ENCODE measurements around the gene SRBD1. TPM values are rescaled to one million over a fixed set of nuclear protein-coding genes. Genes with fewer than 3 reads are reported as not detected.
A peak's percentile ranks its signal among the peaks of the same experiment; 100 is the strongest.

SRBD1 gene
- total RNA-seq, 1 experiment from 2014 or later, result 19.7 TPM

- DNase-seq (ENCODE audit: low read depth), result no peak
Measured at GRCh38 chr2:45545943-45546342, 65.1 kb downstream of the SRBD1 start.

- no peak for DNase-seq (ENCODE audit: low read depth)
Measured at GRCh38 chr2:45543257-45543656, 67.8 kb downstream of the SRBD1 start.

GRCh38 chr2:45542013-45542412, 69.1 kb downstream of the SRBD1 start:
- DNase-seq (ENCODE audit: low read depth), result no peak

GRCh38 chr2:45541450-45541849, 69.6 kb downstream of the SRBD1 start:
- DNase-seq (ENCODE audit: low read depth), result no peak

GRCh38 chr2:45540942-45541341, 70.1 kb downstream of the SRBD1 start:
- DNase-seq (ENCODE audit: low read depth), result no peak

GRCh38 chr2:45533771-45534170, 77.3 kb downstream of the SRBD1 start:
- DNase-seq (ENCODE audit: low read depth), result no peak

- DNase-seq (ENCODE audit: low read depth), result no peak
Measured at GRCh38 chr2:45532181-45532580, 78.9 kb downstream of the SRBD1 start.

- no peak for DNase-seq (ENCODE audit: low read depth)
Measured at GRCh38 chr2:45524016-45524415, 87.1 kb downstream of the SRBD1 start.

- no peak for DNase-seq (ENCODE audit: low read depth)
Measured at GRCh38 chr2:45518546-45518945, 92.5 kb downstream of the SRBD1 start.

- DNase-seq (ENCODE audit: low read depth), result no peak
Measured at GRCh38 chr2:45510701-45511420, 100.2 kb downstream of the SRBD1 start.

- DNase-seq (ENCODE audit: low read depth), result no peak
Measured at GRCh38 chr2:45506756-45507155, 104.3 kb downstream of the SRBD1 start.

GRCh38 chr2:45505138-45505537, 105.9 kb downstream of the SRBD1 start:
- no peak for DNase-seq (ENCODE audit: low read depth)

- no peak for DNase-seq (ENCODE audit: low read depth)
Measured at GRCh38 chr2:45498661-45499550, 112.2 kb downstream of the SRBD1 start.

GRCh38 chr2:45497355-45497754, 113.7 kb downstream of the SRBD1 start:
- DNase-seq (ENCODE audit: low read depth), result no peak

GRCh38 chr2:45496869-45497268, 114.2 kb downstream of the SRBD1 start:
- no peak for DNase-seq (ENCODE audit: low read depth)

- no peak for DNase-seq (ENCODE audit: low read depth)
Measured at GRCh38 chr2:45494978-45495293, 116.1 kb downstream of the SRBD1 start.

GRCh38 chr2:45494275-45494977, 116.6 kb downstream of the SRBD1 start:
- DNase-seq (ENCODE audit: low read depth), result peak; percentile 62

- no peak for DNase-seq (ENCODE audit: low read depth)
Measured at GRCh38 chr2:45484965-45485364, 126.1 kb downstream of the SRBD1 start.

- DNase-seq (ENCODE audit: low read depth), result peak; percentile 27
Measured at GRCh38 chr2:45483997-45484396, 127.1 kb downstream of the SRBD1 start.

GRCh38 chr2:45477546-45477945, 133.5 kb downstream of the SRBD1 start:
- no peak for DNase-seq (ENCODE audit: low read depth)

GRCh38 chr2:45470531-45470930, 140.5 kb downstream of the SRBD1 start:
- no peak for DNase-seq (ENCODE audit: low read depth)

- DNase-seq (ENCODE audit: low read depth), result no peak
Measured at GRCh38 chr2:45469314-45470099, 141.6 kb downstream of the SRBD1 start.

Data from RPMI7951 (cell line).